ENCODE measurements around the gene ICA1.
"Not testable (repeated sequence)": the region's sequence is repeated elsewhere in the genome, so short reads cannot be mapped to it uniquely, and the experiment has no call there.

ICA1 gene

GRCh38 chr7:8089036-8089780 is 172.8 kb downstream of the ICA1 start:
- no peak for DNase-seq

DNA sequence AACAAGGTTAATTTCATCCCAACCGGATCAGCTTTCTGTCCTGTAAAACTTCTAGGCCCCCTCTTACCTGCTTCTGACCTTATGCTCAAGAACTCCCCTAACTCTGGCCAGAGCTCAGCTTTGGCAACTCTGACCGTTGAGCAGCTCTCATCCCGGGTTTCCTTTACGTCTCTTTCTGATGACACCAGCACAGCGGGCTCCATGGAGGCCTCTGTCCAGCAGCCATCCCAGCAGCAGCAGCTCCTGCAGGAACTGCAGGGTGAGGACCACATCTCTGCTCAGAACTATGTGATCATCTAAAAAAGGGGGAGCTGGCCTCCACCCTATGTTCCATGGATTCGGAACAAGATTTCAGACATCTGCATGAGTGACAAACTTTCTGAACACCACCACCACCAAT is 175.7 kb downstream of the ICA1 start:
- DNase-seq: no peak

DNA sequence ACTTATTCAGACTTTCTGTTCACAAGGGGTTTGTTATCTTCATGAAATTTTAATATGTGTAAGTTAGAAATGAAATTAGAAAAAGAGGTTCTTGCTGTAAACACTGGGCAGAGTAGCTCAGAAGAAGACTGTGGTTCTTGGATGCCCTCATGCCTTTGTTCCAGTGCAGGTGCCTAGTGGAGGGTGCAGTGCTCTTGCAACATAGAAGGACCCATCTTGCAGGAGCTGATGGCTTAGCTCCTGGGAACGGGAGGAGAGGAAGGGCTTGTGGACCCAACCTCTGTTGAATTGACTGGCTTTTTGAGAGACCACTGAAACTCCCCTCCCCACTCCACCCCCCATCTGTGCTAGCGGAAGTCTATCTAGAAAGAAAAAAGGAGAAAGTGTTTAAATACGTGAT is 176.5 kb downstream of the ICA1 start:
- no peak for DNase-seq

DNA sequence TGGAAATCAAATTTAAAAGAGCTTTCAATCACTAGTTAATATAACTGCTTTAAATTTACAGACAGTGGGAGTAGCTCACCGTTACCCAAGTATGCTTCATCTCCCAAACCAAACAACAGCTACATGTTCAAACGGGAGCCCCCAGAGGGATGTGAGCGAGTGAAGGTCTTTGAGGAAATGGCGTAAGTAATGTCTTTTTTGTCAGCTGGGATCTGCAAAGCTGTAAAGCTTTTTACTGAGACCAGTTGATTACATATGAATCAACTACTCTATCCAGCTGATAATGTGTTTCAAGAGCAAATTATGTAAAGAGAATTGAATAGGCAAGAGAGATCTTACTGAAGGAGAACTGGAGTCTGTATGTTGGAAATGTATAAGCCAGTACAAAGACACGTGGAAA is 177.1 kb downstream of the ICA1 start:
- no peak for DNase-seq

DNA sequence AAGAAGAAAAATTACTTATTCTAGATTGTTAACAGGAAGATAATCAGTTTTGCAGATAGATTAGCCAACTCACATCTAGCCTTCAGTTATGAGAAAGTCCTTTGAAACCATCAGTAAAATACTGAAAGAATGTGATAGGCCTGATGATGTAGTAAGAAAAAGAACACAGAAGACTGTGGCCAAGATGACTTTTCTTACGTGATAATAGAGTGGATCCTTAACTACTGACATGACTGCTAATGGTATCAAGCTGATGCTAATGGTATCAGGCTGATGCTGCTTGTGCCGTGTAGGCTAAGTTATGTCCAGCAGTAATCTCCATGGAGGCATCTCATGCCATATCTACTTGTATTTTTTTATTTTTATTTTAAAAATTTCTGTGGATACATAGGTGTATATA is 179.2 kb downstream of the ICA1 start:
- no peak for DNase-seq

- no peak for DNase-seq
These were observed 183.5 kb downstream of the ICA1 start for GRCh38 chr7:8078418-8078817.

DNA sequence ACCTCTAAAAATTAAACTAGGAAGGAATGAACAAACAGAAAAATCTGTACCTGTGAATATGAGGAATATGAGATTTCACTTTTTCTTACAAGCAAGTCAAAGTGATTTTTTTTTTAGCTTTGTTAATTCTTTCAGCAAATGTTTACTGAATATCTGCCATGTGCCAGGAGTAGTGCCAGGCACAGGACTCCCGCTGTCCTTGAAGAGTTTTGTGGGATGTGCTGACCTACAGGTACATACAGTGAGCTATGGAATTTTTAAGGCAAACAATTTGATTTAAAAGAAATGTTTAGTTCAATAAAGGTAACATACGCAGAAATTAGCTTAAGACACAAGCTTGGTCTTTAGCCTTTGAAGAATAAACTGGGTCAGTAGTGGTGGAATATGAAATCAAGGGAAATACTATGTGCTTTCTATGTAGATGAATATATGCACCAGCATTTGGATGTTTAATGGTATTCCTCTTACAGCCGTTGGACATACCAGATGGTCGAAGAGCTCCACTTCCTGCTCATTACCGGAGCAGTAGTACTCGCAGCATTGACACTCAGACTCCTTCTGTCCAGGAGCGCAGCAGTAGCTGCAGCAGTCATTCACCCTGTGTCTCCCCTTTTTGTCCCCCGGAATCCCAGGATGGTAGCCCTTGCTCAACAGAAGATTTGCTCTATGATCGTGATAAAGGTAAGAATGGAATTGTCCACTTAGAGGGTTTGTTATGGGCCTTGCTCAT is 191.4 kb downstream of the ICA1 start:
- no peak for DNase-seq

GRCh38 chr7:8068892-8069686 is 192.9 kb downstream of the ICA1 start:
- DNase-seq: no peak

- DNase-seq: no peak
These were observed 196.6 kb downstream of the ICA1 start for GRCh38 chr7:8065356-8065813.

GRCh38 chr7:8064828-8065227 is 197.1 kb downstream of the ICA1 start:
- no peak for DNase-seq

GRCh38 chr7:8063706-8064297 is 198.2 kb downstream of the ICA1 start:
- DNase-seq: no peak

GRCh38 chr7:8063300-8063699 is 198.7 kb downstream of the ICA1 start:
- not testable (repeated sequence) for DNase-seq

Data from activated effector memory CD4-positive, alpha-beta T cell treated with Interleukin-2 at 50 U/mL for 16 hours (primary cell).